AG08396 (cell line): ENCODE results near the gene CLIC4.
"Not testable (repeated sequence)": the region's sequence is repeated elsewhere in the genome, so short reads cannot be mapped to it uniquely, and the experiment has no call there.

ENCODE experiments used
- DNase-seq: peaks from one replicate; pipeline ENCODE4 v3.0.0; 2012; ENCODE audit warnings: low spot score, mixed read lengths

CLIC4 gene

GRCh38 chr1:24771574-24771973 is 26.3 kb downstream of the CLIC4 start:
- no peak for DNase-seq

- DNase-seq = no peak
Measured at GRCh38 chr1:24773618-24774017, 28.4 kb downstream of the CLIC4 start.

- no peak for DNase-seq
Measured at GRCh38 chr1:24775348-24775747, 30.1 kb downstream of the CLIC4 start.

GRCh38 chr1:24775916-24776315 is 30.7 kb downstream of the CLIC4 start:
- no peak for DNase-seq

GRCh38 chr1:24776821-24777220 is 31.6 kb downstream of the CLIC4 start:
- no peak for DNase-seq

GRCh38 chr1:24778141-24778540 is 32.9 kb downstream of the CLIC4 start:
- no peak for DNase-seq

GRCh38 chr1:24779199-24779598 is 34.0 kb downstream of the CLIC4 start:
- DNase-seq = not testable (repeated sequence)

- DNase-seq = no peak
Measured at GRCh38 chr1:24779689-24780464, 34.6 kb downstream of the CLIC4 start.

- not testable (repeated sequence) for DNase-seq
Measured at GRCh38 chr1:24780626-24781025, 35.4 kb downstream of the CLIC4 start.

- no peak for DNase-seq
Measured at GRCh38 chr1:24782689-24783088, 37.4 kb downstream of the CLIC4 start.

GRCh38 chr1:24783713-24784112 is 38.5 kb downstream of the CLIC4 start:
- no peak for DNase-seq

GRCh38 chr1:24786191-24786590 is 40.9 kb downstream of the CLIC4 start:
- no peak for DNase-seq

- DNase-seq = no peak
Measured at GRCh38 chr1:24790490-24790889, 45.2 kb downstream of the CLIC4 start.

- DNase-seq = peak; percentile 68
Measured at GRCh38 chr1:24793447-24794129, 48.3 kb downstream of the CLIC4 start.

GRCh38 chr1:24794130-24794502 is 48.9 kb downstream of the CLIC4 start:
- DNase-seq = not testable (repeated sequence)

GRCh38 chr1:24795236-24795635 is 50.0 kb downstream of the CLIC4 start:
- no peak for DNase-seq

- no peak for DNase-seq
Measured at GRCh38 chr1:24796524-24796923, 51.3 kb downstream of the CLIC4 start.

- not testable (repeated sequence) for DNase-seq
Measured at GRCh38 chr1:24799242-24799641, 54.0 kb downstream of the CLIC4 start.

GRCh38 chr1:24801176-24801575 is 55.9 kb downstream of the CLIC4 start:
- DNase-seq = no peak

GRCh38 chr1:24803220-24803619 is 58.0 kb downstream of the CLIC4 start:
- DNase-seq = no peak

- DNase-seq = no peak
Measured at GRCh38 chr1:24803987-24804530, 58.8 kb downstream of the CLIC4 start.

GRCh38 chr1:24805534-24806301 is 60.5 kb downstream of the CLIC4 start:
- peak; percentile 73 for DNase-seq

GRCh38 chr1:24806588-24806987 is 61.3 kb downstream of the CLIC4 start:
- no peak for DNase-seq
